Measurements from ENCODE around the gene CLDN34.

DNA sequence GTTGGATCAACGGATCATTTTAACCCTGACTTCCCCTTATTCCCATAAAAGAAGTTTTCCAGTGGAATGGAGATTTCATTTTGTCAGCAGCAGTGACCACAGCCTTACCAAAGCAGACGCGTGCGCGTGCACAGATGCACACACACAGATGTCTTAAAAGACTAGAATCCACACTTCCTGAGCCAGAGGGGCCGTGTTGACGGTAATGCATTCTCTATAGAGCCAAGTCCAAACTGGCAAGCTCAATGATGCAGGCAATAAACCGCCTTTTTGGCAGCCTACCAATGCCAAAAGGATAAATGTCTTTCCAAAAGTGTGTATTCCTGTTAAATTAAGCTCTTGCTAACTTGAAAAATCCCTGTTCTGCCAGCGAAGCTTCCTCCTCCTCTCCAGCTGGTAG is 18.8 kb upstream of the CLDN34 start:
- TF ChIP-seq, protein P1, sequence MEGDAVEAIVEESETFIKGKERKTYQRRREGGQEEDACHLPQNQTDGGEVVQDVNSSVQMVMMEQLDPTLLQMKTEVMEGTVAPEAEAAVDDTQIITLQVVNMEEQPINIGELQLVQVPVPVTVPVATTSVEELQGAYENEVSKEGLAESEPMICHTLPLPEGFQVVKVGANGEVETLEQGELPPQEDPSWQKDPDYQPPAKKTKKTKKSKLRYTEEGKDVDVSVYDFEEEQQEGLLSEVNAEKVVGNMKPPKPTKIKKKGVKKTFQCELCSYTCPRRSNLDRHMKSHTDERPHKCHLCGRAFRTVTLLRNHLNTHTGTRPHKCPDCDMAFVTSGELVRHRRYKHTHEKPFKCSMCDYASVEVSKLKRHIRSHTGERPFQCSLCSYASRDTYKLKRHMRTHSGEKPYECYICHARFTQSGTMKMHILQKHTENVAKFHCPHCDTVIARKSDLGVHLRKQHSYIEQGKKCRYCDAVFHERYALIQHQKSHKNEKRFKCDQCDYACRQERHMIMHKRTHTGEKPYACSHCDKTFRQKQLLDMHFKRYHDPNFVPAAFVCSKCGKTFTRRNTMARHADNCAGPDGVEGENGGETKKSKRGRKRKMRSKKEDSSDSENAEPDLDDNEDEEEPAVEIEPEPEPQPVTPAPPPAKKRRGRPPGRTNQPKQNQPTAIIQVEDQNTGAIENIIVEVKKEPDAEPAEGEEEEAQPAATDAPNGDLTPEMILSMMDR (IDR thresholded peaks at IDR 0.05): no peak
- no peak for TF ChIP-seq POLR2A (IDR thresholded peaks at IDR 0.05)

All from esophagus squamous epithelium (tissue), 4 donors.